ENCODE results near the gene CBX5.
A peak's percentile ranks its signal among the peaks of the same experiment; 100 is the strongest.

The CBX5 gene

DNA sequence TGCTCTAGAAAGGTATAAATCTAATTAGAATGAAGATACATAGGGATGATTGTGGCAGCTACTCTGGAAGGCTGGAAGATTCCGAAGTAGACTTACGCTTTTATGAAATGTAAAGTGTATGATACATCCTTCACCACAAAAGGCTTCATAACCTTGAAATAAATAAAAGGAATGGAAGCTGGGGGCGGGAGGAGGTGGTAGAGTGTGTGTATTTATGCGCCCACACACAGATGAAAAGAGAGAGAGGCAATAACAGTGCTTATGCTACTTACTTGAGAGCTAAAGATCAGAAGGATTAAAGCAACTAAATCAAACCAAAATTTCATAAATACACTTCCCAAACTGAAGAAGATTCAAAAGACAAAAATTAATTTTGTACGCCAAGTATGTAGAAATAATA is 30.4 kb downstream of the CBX5 start:
- no peak for DNase-seq
- Histone ChIP-seq H3K27ac (no peak overlapping the region), H3K36me3 (peaks cover 69% of the 10 kb centered on the region), H3K9me3 (ENCODE audit: severe bottlenecking) (no peaks in the 10 kb centered on the region), H3K4me3 (ENCODE audit: low read depth, low read length) (no peak overlapping the region), H3K27me3 (ENCODE audit: insufficient read depth, low read depth, severe bottlenecking) (no peaks in the 10 kb centered on the region)
- TF ChIP-seq, protein P1, sequence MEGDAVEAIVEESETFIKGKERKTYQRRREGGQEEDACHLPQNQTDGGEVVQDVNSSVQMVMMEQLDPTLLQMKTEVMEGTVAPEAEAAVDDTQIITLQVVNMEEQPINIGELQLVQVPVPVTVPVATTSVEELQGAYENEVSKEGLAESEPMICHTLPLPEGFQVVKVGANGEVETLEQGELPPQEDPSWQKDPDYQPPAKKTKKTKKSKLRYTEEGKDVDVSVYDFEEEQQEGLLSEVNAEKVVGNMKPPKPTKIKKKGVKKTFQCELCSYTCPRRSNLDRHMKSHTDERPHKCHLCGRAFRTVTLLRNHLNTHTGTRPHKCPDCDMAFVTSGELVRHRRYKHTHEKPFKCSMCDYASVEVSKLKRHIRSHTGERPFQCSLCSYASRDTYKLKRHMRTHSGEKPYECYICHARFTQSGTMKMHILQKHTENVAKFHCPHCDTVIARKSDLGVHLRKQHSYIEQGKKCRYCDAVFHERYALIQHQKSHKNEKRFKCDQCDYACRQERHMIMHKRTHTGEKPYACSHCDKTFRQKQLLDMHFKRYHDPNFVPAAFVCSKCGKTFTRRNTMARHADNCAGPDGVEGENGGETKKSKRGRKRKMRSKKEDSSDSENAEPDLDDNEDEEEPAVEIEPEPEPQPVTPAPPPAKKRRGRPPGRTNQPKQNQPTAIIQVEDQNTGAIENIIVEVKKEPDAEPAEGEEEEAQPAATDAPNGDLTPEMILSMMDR (IDR thresholded peaks at IDR 0.05; ENCODE audit: low read depth, low read length): no peak

DNA sequence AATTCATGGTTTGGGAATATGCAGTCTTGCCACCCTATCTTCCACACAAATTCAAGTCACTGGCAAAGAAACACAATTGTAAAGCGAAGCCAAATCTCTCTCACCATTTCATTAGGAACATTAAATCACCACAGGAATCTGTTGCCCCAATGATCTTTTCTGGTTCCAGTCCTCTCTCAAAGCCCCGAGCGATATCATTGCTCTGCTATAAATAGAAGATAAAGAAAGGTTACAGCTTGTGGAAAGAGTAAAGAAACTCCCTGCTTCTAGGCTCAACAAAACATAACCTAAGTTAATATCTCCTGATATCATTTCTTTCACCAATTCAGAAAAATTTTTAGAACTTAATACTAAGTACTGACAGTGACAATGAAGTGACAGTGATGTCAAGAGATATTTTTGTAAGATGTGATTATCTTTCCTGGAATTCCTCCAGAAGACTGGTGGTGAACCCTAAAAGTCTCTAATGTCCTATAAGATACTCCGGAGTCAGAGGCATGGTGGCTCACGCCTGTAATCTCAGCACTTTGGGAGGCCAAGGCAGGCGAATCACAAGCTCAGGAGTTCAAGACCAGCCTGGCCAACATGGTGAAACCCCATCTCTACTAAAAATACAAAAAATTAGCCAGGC is 33.8 kb downstream of the CBX5 start:
- peaks cover 71% of the 10 kb centered on the region for H3K36me3 ChIP-seq
- DNase-seq: no peak
- no peaks in the 10 kb centered on the region for H3K27me3 ChIP-seq (ENCODE audit: insufficient read depth, low read depth, severe bottlenecking)
- H3K27ac ChIP-seq: no peak overlapping the region
- no peak overlapping the region for H3K4me3 ChIP-seq (ENCODE audit: low read depth, low read length)
- TF ChIP-seq, protein P1 (IDR thresholded peaks at IDR 0.05; ENCODE audit: low read depth, low read length): no peak
- no peaks in the 10 kb centered on the region for H3K9me3 ChIP-seq (ENCODE audit: severe bottlenecking)

DNA sequence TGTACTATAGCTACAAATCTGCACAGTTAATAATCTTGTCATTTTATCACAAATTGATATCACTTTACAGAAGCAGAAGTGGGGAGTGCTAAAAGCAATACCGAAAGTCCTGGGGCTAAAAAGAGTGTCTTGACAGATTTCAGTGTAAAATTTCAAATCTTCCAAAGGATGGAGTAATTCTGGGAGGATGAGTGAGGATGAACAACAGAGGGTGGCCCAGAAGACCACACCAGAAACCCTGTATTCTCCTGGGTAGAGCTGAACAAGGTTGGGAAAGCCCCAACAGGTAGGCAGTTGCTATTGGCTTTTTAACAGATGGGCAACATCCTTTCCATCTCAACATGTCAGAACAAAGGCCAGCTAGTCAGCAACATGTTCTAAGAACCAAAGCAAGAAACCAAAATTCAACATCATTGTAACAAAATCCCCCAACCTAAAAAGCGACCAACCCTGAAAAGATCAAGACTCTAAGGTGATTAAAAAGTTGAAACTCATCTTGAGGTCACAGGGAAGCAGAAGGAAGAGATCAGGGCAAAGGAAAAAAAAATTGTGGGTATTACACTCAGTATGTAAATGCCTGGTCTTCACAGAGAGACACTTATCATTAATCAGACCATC is 38.8 kb downstream of the CBX5 start:
- H3K36me3 ChIP-seq: peaks cover 47% of the 10 kb centered on the region
- H3K9me3 ChIP-seq (ENCODE audit: severe bottlenecking): no peaks in the 10 kb centered on the region
- H3K27ac ChIP-seq: peak overlapping the region; percentile 19
- no peak overlapping the region for H3K4me3 ChIP-seq (ENCODE audit: low read depth, low read length)
- no peaks in the 10 kb centered on the region for H3K27me3 ChIP-seq (ENCODE audit: insufficient read depth, low read depth, severe bottlenecking)
- no peak for DNase-seq
- TF ChIP-seq, protein P1 (IDR thresholded peaks at IDR 0.05; ENCODE audit: low read depth, low read length): no peak

DNA sequence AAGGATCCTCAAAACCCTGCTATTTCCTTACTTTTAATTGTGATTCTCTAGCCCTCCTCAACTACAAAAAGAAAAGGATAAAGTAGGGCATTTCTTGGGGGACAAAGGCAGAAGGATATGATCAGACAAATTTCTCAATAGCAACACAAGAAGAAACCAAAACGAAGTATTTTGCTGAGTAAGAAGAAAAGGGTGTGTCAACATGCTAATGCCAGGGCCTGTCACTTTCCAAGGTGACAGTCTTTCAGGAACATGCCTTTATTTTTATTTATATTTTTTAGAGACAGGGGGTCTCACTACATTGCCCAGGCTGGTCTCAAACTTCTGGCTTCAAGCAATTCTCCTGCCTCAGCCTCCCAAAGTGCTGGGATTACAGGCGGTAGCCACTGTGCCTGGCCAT is 39.8 kb downstream of the CBX5 start:
- H3K4me3 ChIP-seq (ENCODE audit: low read depth, low read length): no peak overlapping the region
- no peaks in the 10 kb centered on the region for H3K9me3 ChIP-seq (ENCODE audit: severe bottlenecking)
- no peaks in the 10 kb centered on the region for H3K27me3 ChIP-seq (ENCODE audit: insufficient read depth, low read depth, severe bottlenecking)
- TF ChIP-seq, protein P1 (IDR thresholded peaks at IDR 0.05; ENCODE audit: low read depth, low read length): no peak
- no peak for DNase-seq
- H3K27ac ChIP-seq: no peak overlapping the region
- peaks cover 38% of the 10 kb centered on the region for H3K36me3 ChIP-seq

DNA sequence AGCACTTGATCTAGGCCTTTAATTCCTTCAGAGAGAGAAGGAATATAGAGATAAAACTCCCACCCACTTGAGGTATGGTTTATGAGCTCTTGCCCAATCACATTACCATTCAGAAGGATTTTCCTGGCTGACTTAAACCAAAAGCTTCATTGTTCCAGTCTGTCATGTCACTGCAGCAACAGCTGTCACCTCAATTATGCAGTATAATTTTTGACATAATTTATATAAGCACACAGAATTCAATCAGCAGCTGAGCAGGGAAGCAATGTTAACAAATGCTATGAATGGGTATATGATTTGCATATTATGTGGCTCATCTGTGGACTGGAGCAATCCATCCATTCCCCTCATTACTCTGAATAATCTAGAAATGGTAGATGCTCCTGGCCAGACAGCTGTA is 40.3 kb downstream of the CBX5 start:
- Histone ChIP-seq H3K9me3 (ENCODE audit: severe bottlenecking) (no peaks in the 10 kb centered on the region), H3K27ac (no peak overlapping the region), H3K36me3 (peaks cover 34% of the 10 kb centered on the region), H3K4me3 (ENCODE audit: low read depth, low read length) (no peak overlapping the region), H3K27me3 (ENCODE audit: insufficient read depth, low read depth, severe bottlenecking) (no peaks in the 10 kb centered on the region)
- no peak for DNase-seq
- TF ChIP-seq, protein P1 (IDR thresholded peaks at IDR 0.05; ENCODE audit: low read depth, low read length): no peak
